T-helper 2 cell (primary cell): ENCODE data around the gene SERPINE2.
A peak's percentile ranks its signal among the peaks of the same experiment; 100 is the strongest.

Source experiments
- DNase-seq, 5 experiments: peaks; one replicate each; pipeline versions ENCODE4 v3.0.0 to v3.0.0-alpha.2; 2012 to 2022
- total RNA-seq, 2 donors: gene quantifications; one replicate each; lab custom pipeline; 2026; lab: John Stamatoyannopoulos, UW

Gene SERPINE2, protein sequence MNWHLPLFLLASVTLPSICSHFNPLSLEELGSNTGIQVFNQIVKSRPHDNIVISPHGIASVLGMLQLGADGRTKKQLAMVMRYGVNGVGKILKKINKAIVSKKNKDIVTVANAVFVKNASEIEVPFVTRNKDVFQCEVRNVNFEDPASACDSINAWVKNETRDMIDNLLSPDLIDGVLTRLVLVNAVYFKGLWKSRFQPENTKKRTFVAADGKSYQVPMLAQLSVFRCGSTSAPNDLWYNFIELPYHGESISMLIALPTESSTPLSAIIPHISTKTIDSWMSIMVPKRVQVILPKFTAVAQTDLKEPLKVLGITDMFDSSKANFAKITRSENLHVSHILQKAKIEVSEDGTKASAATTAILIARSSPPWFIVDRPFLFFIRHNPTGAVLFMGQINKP
- 2.4 to 2.8 reads per million in 2 donors for total RNA-seq

DNA sequence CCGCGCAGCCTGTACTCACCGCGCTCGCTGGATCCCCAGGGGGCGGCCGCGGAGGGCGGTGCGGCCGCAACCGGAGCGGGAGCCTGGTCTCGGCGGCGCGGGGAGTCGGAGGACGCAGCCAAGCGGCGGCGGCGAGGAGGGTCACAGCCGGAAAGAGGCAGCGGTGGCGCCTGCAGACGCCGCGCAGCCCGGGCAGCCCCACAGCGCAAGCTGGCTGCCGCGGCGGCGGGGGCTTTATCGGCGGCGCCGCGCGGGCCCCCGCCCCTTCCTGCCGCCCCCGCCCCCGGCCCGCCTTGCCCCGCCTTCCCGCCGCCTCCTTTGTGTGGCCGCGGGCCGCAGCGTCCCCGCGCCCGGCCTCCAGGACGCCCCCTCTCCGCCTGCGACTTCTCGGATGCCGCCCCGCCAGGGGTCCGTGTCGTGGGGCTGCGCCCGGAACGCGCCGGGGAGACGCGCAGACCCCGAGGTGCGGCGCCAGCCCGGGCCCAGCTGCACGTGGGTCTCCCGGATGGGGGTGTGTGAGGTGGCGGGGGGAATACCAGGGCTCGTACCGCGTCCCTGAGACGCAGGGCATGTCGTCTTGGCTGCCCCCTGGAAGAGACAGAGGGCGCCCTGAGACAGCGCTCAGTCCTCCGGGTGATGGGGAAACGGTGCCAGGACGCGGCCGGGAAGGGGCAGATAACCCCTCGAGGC lies at the start of gene SERPINE2:
Gene SERPINE2, minus strand, starts transcription at position 207 of the 690 bp plus-strand sequence. CDS start 37,386 bp downstream, outside the sequence.
- DNase-seq, result peak in 3 of 5 experiments; percentile 5 to 43 (median 12)

DNA sequence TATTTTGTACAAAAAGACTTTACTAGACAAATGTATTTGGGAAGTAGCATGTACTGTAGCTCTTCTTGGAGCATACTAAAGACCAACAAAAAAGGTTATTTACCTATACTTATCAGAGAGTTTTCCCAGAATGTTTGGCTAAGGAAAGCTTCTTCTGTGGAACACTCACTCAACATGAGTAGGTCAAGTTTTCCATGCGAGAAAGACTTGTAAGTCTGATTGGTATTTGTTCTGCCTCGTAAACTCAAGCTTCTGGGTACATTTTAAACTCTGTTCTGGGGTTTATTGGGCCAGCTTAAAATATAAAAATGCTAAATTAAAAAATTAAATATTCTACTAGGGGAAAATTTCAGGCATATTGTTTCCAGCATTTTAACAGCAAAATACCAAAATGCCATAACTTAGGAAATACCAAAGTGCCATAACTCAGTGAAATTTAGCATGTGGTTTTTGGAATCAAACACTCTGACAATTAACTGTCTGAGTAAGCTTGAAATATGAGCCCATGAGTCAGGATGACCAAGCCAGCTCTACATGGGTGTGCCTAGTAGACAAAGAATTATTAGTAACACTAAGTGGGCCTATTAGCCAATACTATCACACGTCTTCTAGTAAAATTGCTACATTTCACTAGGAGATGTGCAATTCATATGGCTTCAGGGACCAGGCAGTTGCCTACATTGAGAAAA lies 47.3 kb upstream of the SERPINE2 start:
- DNase-seq, result no peak

DNA sequence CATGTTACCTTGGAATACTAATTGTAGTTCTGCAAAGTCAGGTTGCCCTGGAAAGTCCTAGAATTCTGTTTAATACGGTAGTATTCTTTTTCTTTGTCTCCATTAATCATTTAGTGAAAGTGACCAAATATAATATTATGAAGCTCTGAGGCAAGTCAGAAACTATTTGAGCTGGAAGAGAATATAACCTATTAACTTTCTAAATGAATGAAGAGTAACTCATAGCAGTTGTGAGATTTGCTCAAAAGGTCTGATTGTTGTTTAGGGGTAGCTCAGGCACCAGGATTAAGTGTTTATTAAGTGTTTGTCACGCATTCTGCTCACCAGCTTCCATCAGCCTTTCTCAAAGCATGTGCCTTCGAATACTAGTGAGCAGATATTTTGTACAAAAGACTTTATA lies 46.7 kb upstream of the SERPINE2 start:
- DNase-seq, result no peak

DNA sequence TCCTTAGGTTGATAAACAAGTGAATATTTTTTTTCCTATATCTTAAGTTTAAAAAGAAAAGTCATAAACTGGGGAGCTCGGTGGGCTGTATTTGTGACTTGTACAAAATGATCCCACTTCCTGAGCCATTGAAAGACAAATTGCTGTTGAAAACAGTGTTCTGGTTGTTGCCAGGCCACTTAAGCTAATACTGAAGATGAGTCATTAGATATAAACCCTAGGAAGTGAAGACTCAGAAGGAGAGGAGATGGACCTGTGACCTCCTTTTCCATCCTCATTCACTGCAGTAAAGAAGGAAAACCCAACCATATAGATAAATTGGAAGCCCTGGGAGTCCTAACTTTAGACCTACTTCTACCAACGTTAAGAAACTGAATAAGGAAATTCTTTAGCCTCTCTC lies 46.2 kb upstream of the SERPINE2 start:
- DNase-seq, result no peak

DNA sequence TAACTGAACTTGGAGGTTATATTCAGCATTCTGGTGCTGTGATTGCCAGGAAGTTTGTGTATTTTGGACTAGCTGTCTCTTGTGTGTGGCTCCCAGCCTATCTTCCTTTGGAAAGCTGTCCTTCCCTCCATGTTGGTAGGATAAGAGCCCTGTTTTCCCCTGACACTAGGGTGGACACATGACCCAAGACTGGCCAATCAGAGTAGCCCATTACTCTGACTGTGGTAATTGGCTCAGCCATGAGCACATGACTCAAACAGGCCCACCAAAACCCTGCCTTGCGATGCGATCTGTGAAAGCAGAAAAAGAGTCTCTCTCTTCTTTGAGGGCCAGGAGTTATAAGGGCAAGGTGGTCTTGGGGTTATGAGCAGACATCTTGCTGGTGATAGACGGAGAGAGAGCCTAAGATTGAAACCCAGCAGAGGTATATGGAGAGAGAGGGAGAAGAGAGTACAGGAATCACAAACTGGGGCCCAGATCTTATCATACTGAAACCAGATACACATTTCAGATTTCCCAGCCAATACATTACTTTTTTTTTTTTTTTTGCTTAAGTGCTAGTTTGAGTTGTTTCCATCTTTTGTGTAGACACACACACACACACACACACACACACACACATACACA lies 45.3 kb upstream of the SERPINE2 start:
- DNase-seq, result no peak

DNA sequence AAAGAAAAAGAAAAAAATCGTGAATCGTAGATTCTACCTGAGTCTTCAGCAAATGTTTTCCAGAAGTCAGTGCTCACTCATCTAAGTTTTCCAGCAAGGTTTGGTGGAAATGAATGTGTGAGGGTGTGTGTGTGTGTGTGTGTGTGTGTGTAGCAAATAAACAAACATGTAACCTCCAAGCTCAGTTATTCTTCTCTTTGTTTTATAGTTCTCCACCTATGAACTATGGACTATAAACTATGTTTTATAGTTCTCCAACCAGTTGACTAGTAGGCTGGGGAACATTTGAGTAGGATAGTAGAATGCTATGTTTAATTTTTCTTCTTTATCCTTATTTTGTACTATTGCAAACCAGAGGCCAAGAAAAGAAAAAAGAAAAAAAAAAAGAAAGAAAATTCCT lies 44.6 kb upstream of the SERPINE2 start:
- DNase-seq, result no peak

DNA sequence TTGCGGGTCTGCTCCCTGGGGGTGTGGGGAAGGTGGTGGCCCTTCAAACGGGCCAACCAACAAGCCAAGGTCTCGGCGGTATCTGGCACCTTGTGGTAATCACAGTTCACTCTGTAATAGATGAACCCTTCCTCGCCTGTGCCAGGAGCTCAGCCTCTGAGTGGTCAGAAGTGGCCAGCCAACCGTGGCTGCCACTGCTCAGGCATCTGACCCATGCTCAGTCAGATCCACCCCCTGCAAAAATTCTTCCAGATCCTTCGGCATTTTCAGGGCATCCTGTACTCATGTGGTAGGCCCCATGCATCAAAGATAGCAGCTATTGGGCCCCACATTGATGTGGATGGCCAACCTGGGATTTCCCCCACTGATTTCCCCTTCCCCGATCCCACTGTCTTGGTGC lies 39.6 kb upstream of the SERPINE2 start:
- DNase-seq, result no peak

DNA sequence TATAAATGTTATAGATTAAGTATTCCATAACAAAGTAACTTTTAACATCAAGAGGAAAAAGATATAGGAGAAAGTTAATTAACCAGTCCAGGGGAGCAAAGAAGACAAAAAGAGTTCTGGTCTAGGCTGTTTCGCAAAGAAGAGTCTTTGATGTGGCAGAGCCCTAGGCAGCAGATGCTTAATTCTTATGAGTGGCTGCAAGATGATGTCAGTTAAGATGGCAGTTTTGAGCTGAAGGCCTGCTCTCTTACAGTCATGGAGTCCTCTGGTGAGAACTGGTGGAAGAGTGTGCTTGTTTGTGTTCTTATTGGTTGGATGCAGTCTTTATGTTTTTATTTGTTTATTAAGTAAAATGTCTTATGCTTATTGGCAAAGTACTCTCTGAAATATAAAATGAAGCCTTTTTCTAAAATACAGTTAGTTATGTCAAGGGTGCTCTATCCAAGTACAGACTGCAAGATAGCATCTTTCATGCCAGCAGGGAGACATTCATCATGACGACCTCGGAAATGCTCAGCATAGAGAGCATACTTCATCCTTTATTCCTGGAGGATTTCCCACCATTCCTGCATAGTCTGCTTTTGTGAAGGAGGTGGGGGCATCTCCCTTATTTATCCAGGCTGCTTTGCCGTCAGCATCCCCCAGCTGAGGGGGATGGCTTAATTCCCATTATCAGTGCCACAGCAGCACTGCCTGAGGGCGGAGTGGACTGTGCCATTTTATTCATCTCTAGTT lies 38.9 kb upstream of the SERPINE2 start:
- DNase-seq, result no peak

DNA sequence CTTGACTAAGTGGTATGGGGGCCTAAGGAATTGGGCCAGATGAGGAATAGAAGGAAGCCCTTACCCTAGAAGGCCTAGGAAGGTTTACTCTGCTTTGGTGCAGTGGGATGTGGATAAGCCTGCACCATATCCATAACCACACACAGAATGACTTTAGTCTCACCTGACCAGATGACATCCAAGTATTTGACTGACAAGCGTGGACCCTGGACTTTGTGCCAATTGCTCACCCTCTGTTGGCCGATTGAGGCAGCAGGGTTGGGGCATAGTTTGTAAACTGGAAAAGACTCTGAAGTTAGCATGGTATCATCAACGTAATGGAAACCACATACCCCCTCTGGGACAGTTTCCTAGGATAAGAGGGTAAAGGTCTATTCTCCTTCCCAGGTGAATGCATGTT lies 36.5 kb upstream of the SERPINE2 start:
- no peak for DNase-seq

DNA sequence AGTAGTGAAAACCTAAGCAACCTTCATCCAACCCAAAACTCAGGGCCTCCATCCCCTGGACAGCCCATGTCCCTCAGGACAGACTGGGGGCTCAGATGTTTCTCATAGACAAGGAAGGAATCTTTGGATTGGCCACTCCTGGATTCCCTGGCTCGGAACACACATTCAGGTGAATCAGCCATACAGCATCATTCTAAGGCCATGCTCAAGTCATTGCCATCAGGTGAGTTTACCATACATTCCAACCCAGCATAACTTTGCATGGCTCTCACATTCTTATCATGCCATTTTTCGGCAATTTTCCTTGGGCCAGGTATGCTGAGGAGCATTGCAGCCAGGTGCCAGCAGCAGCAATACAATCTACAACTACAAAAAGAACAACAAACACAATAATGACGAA lies 34.6 kb upstream of the SERPINE2 start:
- DNase-seq, result no peak

DNA sequence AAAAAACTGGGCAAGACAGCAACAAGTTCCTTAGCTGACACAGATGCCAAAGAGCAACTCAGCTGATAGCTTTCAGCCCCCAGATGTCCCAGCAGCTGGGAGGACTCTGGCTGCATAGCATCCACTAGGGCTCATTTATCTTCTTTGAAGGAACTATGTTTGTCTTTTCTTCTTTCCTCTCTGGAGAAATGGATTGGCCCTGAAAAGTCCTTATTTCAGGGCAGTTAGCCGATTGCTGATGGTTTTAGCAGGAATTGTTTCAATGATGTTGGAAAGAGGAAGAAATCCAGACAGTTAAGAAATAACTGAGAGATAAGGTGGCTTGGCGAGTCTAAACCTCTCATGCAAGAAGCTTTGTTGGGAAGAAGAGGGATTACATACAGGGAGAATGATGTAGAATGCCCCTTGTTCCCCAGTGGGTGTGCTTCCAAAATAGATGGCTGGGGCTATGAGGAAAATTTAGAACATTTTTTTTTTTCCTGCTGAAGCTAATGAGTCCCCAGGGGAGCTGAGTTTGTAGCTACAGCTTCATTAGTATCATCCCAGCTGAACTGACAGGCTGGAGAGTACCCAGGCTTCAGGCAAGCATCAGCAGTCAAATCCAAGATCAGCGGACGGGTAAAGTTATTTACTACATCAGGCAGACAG lies 33.6 kb upstream of the SERPINE2 start:
- no peak for DNase-seq

DNA sequence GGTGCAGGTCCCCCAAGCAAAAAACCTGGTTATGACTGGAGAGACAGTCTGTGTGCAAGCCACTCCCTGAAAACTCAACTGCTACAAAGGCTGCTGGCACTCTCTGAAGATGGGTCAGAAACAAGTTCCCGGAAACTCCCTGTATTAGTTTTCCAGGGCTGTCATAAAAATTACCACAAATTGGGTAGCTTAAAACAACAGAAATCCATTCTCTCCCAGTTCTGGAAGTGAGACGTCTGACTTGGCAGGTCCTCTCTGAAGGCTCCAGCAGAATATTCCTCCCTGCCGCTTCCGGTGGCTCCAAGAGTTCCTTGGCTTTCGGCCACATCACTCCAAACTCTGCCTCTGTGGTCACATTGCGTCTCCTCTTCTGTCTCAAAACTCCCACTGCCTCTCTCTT lies 30.1 kb upstream of the SERPINE2 start:
- DNase-seq, result no peak

DNA sequence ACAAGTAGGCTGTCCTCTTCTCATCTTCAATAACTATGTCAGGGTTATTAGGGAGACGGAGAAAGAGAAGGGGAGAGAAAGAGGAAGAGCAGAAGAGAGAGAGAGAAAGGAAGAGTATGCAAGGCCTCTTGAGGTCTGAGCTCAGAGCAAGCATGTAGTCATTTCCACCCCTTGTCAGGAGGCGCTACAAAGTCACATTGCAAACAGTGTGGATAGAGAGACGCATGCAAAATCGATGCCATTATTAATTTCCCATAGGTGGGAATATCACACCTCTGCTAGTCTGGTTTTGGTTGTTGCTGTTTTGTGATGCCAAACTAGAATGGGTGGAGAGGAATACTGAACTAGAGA lies 24.2 kb upstream of the SERPINE2 start:
- DNase-seq, result no peak

DNA sequence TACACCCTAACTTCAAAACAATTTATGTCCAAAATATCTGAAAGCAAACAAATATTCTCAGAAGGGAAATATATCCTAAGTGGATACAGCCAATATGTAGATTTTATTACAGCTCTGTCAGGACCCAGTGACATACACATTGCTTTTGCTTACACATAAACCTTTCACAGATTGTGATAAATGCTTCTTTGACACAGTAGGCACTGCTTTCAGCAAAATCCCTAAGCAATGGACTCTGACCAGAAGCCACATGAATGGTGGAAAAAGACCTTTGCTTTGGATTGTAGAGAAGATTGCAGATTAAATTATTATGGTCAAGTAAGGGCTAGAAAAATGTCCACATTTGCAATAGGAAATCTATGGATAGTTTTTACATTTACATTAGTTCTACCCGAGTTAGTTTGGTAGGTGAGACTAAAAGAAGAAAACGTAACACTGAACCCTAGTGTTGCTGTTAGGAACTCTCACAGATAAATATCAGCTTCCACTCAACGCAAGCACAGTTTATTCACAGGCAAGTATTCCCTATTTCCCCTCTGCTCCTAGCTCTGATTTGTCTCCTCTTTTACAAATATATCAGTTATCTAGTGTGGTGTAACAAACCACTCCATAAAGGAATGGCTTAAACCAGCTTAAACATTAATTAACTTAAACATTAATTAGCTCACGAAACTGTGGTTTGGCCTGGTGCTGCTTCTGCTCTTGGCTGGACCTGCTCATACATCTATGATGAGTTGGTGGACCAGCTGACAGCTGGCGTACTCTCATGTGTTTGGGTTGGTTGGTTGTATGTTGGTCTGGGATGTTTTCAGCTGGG lies 23.6 kb upstream of the SERPINE2 start:
- no peak for DNase-seq

DNA sequence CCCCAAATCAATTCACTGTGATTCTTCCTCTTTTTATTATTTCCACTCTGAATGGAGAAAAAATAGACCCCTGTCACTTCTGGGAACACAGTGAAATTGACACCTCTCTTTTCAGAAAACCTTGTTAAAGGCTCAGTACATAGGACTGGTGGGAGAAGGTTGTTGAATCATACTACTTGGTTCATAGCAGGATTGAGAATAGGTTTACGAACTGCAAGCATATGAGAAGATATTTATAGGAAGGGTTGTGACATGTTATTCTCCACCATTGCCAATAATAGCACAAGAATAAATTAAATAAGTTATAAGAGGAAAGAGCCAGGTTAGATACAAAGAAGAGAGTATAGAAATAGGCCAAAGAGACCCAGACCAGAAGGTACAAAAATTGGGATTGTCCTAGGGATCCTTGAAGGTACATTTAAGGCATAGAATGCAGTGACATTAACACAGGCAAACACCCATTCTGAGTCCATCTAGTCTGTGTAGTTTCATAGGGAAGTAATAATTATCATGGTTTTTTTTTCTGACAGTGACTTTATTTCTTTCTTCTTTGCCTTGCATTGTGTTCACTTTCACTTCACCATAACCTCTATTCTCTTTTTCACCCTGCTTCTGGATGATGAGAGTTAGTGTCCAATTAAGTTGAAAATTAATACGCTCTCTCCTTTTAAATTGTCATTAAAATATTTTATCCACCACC lies 21.8 kb upstream of the SERPINE2 start:
- DNase-seq, result no peak

DNA sequence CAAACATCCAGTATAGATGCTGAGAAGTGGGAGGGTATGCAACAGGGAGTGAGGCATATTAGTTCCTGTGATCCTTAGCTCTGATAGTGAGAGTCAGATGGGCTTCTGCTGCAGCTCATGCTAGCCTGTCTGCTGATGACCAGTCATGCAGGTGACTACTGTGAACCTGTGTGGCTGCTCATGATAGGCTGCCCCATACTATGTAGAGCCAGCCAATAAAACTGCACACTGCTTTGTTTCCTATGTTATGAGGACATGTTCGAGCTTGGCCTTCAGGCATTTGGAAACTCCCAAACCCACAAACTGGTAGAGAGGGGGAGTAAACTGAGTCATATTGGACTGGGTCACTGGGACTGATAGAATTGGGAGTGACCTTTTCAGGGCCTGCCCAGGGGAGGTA lies 20.1 kb upstream of the SERPINE2 start:
- DNase-seq, result no peak

DNA sequence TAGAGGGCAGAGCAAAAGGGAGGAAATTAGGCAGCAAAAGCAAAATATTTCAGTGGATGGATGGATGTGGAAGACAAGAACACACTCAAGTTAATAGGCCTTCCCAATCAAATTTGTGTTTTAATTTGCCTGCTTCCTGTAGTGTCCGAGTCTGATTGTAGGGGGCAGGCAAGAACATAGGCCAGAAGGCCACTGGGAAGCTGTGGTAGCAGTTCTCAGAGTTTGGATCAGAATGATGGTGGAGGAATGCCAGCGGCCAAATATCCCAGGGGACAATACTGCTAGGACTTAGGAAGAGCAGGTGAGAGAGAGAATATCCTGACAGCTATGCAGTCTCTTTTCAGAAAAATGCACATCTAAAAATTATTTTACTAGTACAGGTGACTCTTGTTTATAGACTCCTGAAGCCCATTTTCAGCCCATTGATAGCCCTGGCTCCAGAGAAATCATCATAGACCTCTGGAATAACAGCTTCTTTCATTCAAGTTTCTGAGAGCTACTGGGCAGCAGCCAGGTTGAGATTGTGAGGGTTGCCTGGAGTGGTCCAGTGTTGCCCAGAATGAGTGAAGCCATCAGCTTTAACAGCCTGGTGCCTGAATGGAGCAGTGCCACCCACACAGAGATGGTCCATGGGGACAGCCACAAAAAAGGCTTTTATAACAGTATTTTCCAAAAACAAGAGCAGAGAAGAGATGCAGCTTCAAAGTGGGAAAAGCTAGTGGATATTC lies 19.1 kb upstream of the SERPINE2 start:
- no peak for DNase-seq

DNA sequence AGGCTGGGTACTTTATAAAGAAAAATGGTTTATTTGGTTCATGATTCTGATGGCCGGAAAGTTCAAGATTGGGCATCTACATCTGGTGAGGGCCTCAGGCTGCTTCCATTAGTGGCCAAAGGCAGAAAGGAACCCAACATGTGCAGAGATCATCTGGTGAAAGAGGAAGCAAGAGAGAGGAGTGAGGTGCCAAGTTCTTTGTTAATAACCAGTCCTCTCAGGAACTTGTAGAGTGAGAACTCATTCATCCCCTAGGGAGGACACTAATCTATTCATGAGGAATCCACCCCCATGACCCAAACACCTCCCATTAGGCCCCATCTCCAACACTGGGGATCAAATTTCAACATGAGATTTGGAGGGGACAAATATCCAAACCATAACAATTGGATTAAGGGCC lies 17.8 kb upstream of the SERPINE2 start:
- DNase-seq, result no peak

DNA sequence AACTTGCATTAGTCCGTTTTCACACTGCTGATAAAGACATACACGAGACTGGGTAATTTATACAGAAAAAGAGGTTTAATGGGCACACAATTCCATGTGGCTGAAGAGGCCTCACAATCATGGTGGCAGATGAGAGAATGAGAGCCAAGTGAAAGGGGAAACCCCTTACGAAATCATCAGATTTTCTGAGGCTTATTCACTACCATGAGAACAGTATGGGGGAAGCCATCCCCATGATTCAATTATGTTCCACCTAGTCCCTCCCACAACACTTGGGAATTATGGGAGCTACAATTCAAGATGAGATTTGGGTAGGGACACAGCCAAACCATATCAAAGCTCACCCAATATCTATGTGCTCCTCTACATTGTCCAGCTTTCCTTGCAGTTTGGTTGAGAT lies 16.0 kb upstream of the SERPINE2 start:
- no peak for DNase-seq

DNA sequence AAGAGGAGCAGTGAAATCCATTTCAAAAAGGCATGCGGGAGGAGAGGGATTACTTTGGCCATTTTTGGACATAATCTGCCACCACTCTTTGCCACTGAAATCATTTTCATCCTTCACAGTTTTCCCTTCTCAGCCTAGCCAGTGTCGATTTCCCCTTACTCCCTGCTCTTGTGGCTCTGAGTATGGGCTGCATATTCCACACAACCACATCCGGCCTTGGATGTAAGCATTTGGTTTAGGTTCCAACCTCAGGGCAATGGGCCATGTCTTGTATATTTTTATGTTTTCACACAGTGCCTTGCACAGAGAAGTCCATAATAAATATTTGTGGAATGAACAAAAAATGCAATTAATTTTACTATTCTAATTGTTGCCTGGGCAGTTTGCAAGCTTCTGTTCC lies 7.7 kb upstream of the SERPINE2 start:
- DNase-seq, result no peak
